PC-9 (cell line): Measurements from ENCODE around the gene GSAP. TPM values are rescaled to one million over a fixed set of nuclear protein-coding genes. Genes with fewer than 3 reads are reported as not detected.

Experiments
- BruUV-seq: library from RNA; stranded (reverse); fragments of 400-500 nt; replicated peaks from 2 replicates; lab custom pipeline; 2021; lab: Mats Ljungman, UMichigan
- CTCF ChIA-PET: fragments of 300-600 bp; sonication (Branson Sonifier 250); formaldehyde crosslinking; loops from one replicate; lab custom pipeline; 2022; ENCODE audit warnings: antibody characterized with exemption; lab: Charles Lee
- POLR2A ChIA-PET: fragments of 300-600 bp; sonication (Branson Sonifier 250); formaldehyde crosslinking; loops from one replicate; lab custom pipeline; 2022; ENCODE audit warnings: antibody characterized with exemption; ENCODE audit not compliant: unreplicated experiment; lab: Charles Lee
- DNase-seq, 2 experiments: peaks; one replicate each; pipeline versions ENCODE4 v3.0.0 to v3.0.0-alpha.2; 2015 to 2022; ENCODE audit warnings: mixed read lengths in 1 of 2
- H2AFZ ChIP-seq: fragments of 200-600 bp; sonication (generic); 2 replicates; pipeline ENCODE4 v1.8.1; 2017; ENCODE audit warnings: antibody characterized with exemption
- H3F3A ChIP-seq: fragments of 200-600 bp; sonication (generic); 2 replicates; pipeline ENCODE4 v1.8.1; 2017; ENCODE audit warnings: antibody characterized with exemption, mild to moderate bottlenecking, low read depth; ENCODE audit not compliant: insufficient read depth
- H3K27ac ChIP-seq: fragments of 200-600 bp; sonication (generic); 2 replicates; pipeline ENCODE4 v1.6.1; 2016; ENCODE audit warnings: mixed run types
- H3K27me3 ChIP-seq: fragments of 200-600 bp; sonication (generic); 2 replicates; pipeline ENCODE4 v1.6.1; 2016; ENCODE audit warnings: low read depth, mixed run types; ENCODE audit not compliant: insufficient read depth
- H3K36me3 ChIP-seq: fragments of 200-600 bp; sonication (generic); 2 replicates; pipeline ENCODE4 v1.6.1; 2016; ENCODE audit warnings: low read depth, mixed run types
- H3K4me1 ChIP-seq: fragments of 200-600 bp; sonication (generic); replicated peaks from 2 replicates; pipeline ENCODE4 v1.6.1; 2016; ENCODE audit warnings: mixed run types; ENCODE audit not compliant: insufficient read depth
- H3K4me2 ChIP-seq: fragments of 200-600 bp; sonication (generic); 2 replicates; pipeline ENCODE4 v1.6.1; 2017; ENCODE audit warnings: mixed run types
- H3K4me3 ChIP-seq: fragments of 200-600 bp; sonication (generic); 2 replicates; pipeline ENCODE4 v1.6.1; 2016; ENCODE audit warnings: mixed run types
- H3K79me2 ChIP-seq: fragments of 200-600 bp; sonication (generic); 2 replicates; pipeline ENCODE4 v1.6.1; 2017; ENCODE audit warnings: low read depth, mixed run types
- H3K9me2 ChIP-seq: fragments of 200-600 bp; sonication (generic); 2 replicates; pipeline ENCODE4 v1.8.1; 2017; ENCODE audit warnings: mild to moderate bottlenecking; ENCODE audit not compliant: insufficient read depth
- H3K9me3 ChIP-seq: fragments of 200-600 bp; sonication (generic); 2 replicates; pipeline ENCODE4 v1.8.1; 2016; ENCODE audit warnings: low read depth; ENCODE audit not compliant: insufficient read depth
- H4K20me1 ChIP-seq: fragments of 200-600 bp; sonication (generic); 2 replicates; pipeline ENCODE4 v1.8.1; 2017; ENCODE audit not compliant: insufficient read depth
- CTCF ChIP-seq: fragments of 200-600 bp; sonication (generic); conservative IDR thresholded peaks from 2 replicates; pipeline ENCODE4 v1.6.1; 2017; ENCODE audit warnings: mixed run types, antibody characterized with exemption, mild to moderate bottlenecking, moderate library complexity
- EZH2 ChIP-seq: fragments of 200-600 bp; sonication (generic); IDR thresholded peaks from 2 replicates; pipeline ENCODE4 v1.8.0; 2017; ENCODE audit warnings: antibody characterized with exemption, low read depth
- intact Hi-C: fragments of 100-400 bp; cut with micrococcal nuclease; formaldehyde crosslinking; loops from one replicate; pipeline ENCODE4 v1.10.0; 2022; ENCODE audit not compliant: unreplicated experiment
- total RNA-seq: library from RNA; stranded (reverse); gene quantifications from 2 replicates; pipeline ENCODE4 v1.2.3, GENCODE V29; 2021

Gene GSAP
- total RNA-seq, 1 experiment from 2014 or later: 15.6 TPM

- ChIA-PET CTCF (no interaction called here), POLR2A (no interaction called here)
- DNase-seq: no peak
- Histone ChIP-seq H3K27me3 (no peaks in the 10 kb centered on the region), H3K9me2 (no peaks in the 10 kb centered on the region), H3F3A (no peaks in the 10 kb centered on the region), H3K4me3 (no peak overlapping the region), H3K36me3 (peaks cover 19% of the 10 kb centered on the region; the same call in 1 of the 2 replicates), H3K79me2 (no peaks in the 10 kb centered on the region), H3K27ac (no peak overlapping the region), H3K4me2 (no peak overlapping the region), H2AFZ (no peak overlapping the region), H3K4me1 (peaks cover 14% of the 10 kb centered on the region), H4K20me1 (no peaks in the 10 kb centered on the region), H3K9me3 (no peaks in the 10 kb centered on the region)
- TF ChIP-seq EZH2 (no peak), CTCF (no peak)
- intact Hi-C loops: no loop called here
- BruUV-seq: no TSS peak
Measured at GRCh38 chr7:77315182-77315591, 101.0 kb downstream of the GSAP start.

GRCh38 chr7:77313876-77314480 lies 102.2 kb downstream of the GSAP start:
- no peak overlapping the region for H3K27ac ChIP-seq
- no peak overlapping the region for H2AFZ ChIP-seq
- no peaks in the 10 kb centered on the region for H4K20me1 ChIP-seq
- H3K79me2 ChIP-seq: no peaks in the 10 kb centered on the region
- ChIA-PET CTCF (no interaction called here), POLR2A (no interaction called here)
- no peak for DNase-seq
- peaks cover 9% of the 10 kb centered on the region; the same call in 1 of the 2 replicates for H3F3A ChIP-seq
- no peak for TF ChIP-seq CTCF
- TF ChIP-seq EZH2: no peak
- BruUV-seq: no TSS peak
- H3K4me3 ChIP-seq: no peak overlapping the region
- no peaks in the 10 kb centered on the region for H3K27me3 ChIP-seq
- intact Hi-C loops: no loop called here
- no peaks in the 10 kb centered on the region for H3K9me3 ChIP-seq
- H3K4me1 ChIP-seq: peaks cover 24% of the 10 kb centered on the region
- no peaks in the 10 kb centered on the region for H3K9me2 ChIP-seq
- no peak overlapping the region for H3K4me2 ChIP-seq
- H3K36me3 ChIP-seq: 0 out of 2 replicates have a peak, but pooled peaks cover 19% of the 10 kb centered on the region

GRCh38 chr7:77313085-77313484 lies 103.1 kb downstream of the GSAP start:
- intact Hi-C loops: no loop called here

More at GRCh38 chr7:77313085-77313484, 103.1 kb downstream of the GSAP start:
- no peak for DNase-seq
- POLR2A ChIA-PET: interaction anchor here (0.6 kb wide), 1 partner anchor 236 kb away, joined by 7 read pairs; no protein-coding TSS in a partner anchor
- H3K4me3 ChIP-seq: no peak overlapping the region
- no peaks in the 10 kb centered on the region for H3K27me3 ChIP-seq
- no TSS peak for BruUV-seq
- no peak overlapping the region for H2AFZ ChIP-seq
- H4K20me1 ChIP-seq: no peaks in the 10 kb centered on the region
- no peaks in the 10 kb centered on the region for H3K9me2 ChIP-seq
- no peaks in the 10 kb centered on the region for H3K79me2 ChIP-seq
- H3K36me3 ChIP-seq: 0 out of 2 replicates have a peak, but pooled peaks cover 14% of the 10 kb centered on the region
- H3K9me3 ChIP-seq: peaks cover 5% of the 10 kb centered on the region; the same call in 1 of the 2 replicates
- CTCF ChIA-PET: no interaction called here
- H3K4me2 ChIP-seq: no peak overlapping the region
- no peak overlapping the region for H3K27ac ChIP-seq
- peaks cover 11% of the 10 kb centered on the region; the same call in 1 of the 2 replicates for H3F3A ChIP-seq
- H3K4me1 ChIP-seq: peaks cover 24% of the 10 kb centered on the region
- no peak for TF ChIP-seq EZH2
- TF ChIP-seq CTCF: no peak
